Gastrocnemius medialis (tissue), 4 donors: ENCODE measurements around the gene SNW1.

Experiments used
- CTCF ChIP-seq, 5 experiments: fragments of 450-650 bp in 3 of 5; fragments of 200-600 bp in 2 of 5; sonication (generic) in 2 of 5; IDR thresholded peaks in 4 of 5; conservative IDR thresholded peaks in 1 of 5; 1 replicate in 4 of 5; 2 replicates in 1 of 5; pipeline ENCODE4 v1.5.1; 2016 to 2019; ENCODE audit warnings: antibody characterized with exemption in 5 of 5, mild to moderate bottlenecking in 3 of 5, moderate library complexity in 3 of 5
- POLR2A ChIP-seq, 2 donors: fragments of 450-650 bp; IDR thresholded peaks; one replicate each; pipeline ENCODE4 v1.6.1; 2017; ENCODE audit warnings: antibody characterized with exemption in 2 of 2, mild to moderate bottlenecking in 2 of 2, moderate library complexity in 2 of 2

- TF ChIP-seq POLR2A (IDR thresholded peaks at IDR 0.05) = no peak
- no peak for TF ChIP-seq CTCF (IDR thresholded peaks at IDR 0.05 in 4 of 5, conservative IDR thresholded peaks at IDR 0.05 in 1 of 5)
Observed at GRCh38 chr14:77746064-77746702, 14.8 kb downstream of the SNW1 start.
